ENCODE data around the gene SPHKAP.

GRCh38 chr2:227939271-227940027, 242.0 kb downstream of the SPHKAP start:
- TF ChIP-seq CTCF (IDR thresholded peaks at IDR 0.05; ENCODE audit: insufficient read depth, low read depth, low read length) (peak; percentile 42), EZH2 (IDR thresholded peaks at IDR 0.05; ENCODE audit: insufficient read depth, low read length) (no peak)

All from astrocyte (in vitro differentiated cells and primary cell).